ENCODE data around the gene HIGD2A.

Gene HIGD2A

DNA sequence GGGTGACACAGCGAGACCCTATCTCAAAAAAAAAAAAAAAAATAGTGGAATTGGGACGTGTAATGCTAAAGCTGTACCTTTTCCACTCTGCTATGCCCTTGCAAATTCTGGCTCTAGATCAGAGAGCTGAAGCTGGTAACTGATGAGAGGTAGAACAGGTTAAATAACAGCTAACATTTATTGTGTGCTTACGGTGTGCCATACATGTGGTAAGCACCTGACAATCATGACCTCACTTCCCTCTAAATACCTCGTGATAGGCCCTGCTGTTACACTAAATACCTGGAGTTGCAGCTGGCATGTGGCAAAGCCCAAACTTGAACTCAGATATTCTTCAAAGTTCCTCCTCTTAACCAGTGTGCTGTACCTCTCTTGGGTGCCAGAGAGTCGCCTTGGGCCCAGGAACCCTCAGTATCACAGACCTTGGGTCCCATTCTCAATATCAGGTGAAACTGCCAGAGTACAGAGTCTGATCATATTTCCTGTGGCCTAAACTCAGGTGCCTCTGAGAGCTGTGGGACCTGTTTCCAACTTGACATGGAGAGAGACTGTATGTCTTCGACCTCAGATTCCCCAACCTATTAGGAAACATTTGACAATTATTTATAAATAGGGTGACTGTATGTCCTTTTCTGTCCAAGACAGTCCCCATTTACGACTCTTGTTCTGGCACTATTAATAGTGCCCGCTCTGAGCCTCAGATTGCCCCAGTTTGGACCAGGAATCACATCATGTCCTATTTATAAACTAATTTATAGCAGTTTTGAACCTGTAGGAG, 18.4 kb upstream of the HIGD2A start:
- peak; percentile 2 for DNase-seq

DNA sequence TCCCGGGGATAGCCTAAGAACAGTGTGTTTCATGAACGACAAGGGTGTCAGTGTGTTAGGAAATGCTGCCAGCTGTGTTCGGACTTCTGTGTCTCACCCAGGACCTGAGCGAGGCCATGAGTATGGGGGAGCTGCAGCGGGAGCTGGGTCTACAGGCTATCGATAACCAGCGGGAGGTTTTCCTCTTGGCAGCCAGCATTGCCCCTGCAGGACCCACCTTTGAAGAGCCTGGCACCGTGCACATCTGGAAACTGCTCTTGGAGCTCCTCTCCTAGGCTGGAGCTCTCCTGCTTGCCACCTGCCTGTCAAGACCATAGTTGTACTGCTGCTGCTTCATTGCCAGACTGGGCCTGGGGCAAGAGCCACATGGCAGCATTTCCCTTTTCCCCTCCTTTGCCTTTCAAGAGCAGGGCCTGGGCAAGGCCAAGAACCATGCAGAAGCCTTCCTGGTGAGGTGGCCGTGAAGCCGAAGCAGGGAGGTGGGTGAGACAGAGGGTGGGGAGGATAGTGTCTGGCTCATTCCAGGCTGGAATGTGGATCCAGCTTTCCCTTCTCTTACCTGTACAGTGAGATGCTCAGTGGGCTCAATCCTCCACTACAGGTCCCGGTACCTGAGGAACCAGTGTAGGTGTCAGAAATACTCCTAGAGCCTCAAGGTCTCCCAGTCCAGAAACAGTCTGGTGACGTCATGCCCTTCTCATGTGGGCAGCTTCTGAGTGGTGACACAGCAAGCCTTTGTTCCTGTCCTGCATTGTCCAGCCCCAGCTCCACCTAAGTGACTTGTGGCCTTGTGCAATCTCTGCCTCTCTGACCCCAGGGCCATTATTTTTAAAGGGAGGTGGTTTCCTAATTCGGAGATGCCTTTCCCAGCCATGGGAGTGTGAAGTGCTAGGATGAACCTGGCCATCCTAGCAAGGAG, 16.7 kb upstream of the HIGD2A start:
- DNase-seq: peak; percentile 58

DNA sequence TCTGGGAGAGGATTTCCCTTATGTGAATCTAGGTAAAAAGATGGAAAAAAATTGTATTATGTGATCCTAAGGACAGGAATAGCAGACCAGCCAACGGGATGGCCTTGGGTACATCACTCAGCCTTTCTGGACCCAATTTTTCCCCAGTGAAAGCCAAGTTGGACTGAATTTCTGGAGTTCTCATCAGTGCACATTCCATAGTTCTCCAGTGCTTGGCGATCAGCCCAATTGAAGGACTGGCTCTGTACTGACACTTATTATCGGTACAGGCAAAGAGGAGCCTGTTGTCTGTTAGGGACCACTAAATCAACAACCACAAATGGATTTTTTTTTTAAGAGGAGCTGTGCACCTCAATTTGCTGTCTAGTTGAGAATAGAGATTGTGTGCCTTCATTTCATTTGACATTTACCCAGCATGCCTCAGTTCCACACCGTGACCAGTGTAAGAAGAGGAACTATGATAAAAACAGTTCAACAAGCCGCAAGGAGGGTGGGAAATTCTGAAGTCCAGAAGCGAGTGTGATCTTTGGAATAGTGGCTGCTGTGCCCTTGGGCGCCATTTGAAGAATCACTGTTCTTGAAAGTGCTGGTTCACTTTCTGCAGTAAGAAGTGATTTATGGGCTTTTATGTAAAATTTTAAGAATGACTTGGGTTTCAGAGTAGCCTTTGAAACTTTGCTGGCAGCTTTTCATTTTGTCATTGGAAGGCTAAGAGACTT, 15.3 kb upstream of the HIGD2A start:
- DNase-seq: peak; percentile 8

DNA sequence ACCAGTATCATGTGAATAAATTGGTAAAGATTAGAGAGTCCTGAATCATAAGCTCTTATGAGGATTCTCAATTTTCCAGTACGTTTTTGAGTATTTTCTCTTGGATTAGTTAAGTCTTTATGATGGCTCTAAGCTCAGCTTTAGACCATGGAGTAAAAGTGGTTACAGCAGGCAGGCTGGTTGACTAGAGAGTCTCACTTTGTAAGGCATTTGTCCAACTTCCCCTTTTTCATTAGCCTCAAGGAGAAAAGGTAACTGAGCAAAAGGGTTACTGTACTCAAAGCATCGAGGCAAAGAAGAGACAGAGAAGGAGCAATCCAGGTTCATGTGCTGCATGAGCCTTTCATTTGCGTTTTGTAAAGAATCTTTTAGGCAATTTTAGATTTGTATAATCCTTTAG, 8.7 kb upstream of the HIGD2A start:
- no peak for DNase-seq

DNA sequence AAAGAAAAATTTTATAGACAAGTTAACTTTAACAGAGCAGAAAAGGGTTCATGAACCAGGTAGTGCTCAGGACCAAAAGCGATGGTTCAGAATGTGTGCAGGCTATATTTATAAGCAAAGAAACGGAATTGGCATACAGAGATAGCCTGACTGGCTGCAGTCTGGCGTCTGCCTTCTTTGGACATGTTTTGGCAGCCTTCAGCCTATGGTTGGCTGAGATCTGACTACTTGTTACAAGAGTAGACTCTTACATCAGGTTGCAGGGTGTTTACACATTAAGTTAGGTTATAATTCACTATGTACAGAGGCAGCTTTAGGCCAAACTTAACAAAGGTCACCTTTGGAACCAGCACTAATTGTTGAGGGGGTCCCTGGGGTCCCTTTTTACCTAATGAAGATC, 7.1 kb upstream of the HIGD2A start:
- no peak for DNase-seq

DNA sequence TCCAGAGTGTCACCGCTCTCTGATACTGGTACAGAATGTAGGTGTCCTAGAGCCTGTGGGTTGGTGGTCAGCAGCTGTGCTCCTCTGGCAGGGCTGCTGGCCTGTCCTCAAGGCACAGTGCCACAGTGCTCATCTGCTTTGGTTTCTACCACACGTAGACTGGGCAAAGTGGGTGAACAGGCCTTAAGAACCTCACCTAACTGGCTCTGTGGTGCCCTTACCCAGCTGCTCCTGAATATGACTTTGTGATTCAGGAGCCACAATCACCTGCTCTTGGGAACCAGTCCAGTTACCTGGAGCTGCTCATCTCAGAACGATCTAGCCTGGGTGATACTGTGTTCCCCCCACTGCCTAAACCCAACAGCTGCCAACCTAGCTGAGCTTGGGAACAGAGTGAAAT, 6.6 kb upstream of the HIGD2A start:
- DNase-seq: no peak

DNA sequence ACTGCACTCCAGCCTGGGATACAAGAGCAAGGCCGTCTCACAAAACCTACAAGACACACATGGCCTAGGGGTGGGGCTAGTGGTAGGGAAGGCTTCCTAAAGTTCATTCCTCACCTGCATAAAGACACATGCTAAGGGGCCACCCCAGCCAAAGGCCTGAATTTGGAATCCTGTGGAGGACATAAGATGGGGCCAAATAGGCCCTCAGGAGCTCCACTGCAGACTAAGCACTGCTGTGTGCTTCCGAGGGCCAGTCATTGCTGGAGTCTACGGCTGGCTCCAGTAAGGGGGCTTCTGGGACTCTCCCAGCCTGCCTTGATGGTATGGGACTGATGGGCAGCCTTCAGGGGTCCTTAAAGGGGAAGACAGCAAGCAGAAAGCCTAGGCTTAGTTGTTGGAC, 5.8 kb upstream of the HIGD2A start:
- DNase-seq: no peak

DNA sequence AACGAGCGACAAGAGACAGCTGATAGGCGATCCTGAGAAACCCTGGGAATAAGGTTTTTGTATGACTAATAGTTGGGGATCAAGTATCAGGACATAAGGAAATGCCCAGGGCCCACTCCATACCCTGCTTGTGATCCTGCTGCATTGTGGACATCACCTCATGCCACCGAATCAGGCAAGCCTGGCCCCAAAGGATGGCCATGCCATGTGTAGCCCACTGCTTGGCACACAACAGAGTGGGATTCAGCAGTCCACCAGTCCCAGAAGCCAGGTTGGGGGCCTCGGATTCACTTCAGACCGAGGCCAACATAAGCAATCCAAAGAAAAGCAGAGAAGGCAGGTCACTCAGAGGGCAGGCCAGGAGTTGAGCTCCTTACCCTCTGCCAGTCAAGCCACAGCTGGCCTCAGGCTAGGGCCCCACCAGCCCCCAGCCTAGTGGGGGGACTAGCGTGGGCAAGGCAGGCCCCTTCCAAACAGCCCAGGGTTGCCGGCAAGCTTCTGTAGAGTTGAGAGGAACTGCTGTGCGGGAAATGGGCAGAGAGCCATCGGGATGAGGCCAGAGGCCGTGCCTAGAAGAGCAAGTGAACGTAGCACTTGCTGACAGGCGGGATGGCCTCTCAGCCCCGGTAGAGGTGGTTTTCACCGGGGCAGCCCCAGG, 5.2 kb upstream of the HIGD2A start:
- no peak for DNase-seq

DNA sequence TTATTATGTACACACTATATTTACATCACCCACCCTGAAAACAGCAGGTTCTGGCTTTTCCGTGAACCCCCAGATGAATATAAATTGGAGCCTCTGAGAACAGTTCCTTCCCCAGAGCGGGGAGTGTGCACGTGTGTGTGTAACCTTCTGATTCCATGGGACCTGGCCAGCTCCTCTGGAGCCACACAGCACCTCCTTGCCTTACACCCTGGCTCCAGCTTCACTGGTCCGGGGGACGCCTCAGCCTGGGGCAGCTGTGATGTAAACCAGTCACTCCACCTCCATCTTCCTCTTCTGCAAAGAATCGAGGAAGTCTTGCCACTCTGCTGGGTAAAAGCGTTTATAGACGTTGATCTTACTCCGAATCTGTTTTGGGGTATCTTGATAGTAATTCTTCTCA, 4.6 kb upstream of the HIGD2A start:
- DNase-seq: no peak

DNA sequence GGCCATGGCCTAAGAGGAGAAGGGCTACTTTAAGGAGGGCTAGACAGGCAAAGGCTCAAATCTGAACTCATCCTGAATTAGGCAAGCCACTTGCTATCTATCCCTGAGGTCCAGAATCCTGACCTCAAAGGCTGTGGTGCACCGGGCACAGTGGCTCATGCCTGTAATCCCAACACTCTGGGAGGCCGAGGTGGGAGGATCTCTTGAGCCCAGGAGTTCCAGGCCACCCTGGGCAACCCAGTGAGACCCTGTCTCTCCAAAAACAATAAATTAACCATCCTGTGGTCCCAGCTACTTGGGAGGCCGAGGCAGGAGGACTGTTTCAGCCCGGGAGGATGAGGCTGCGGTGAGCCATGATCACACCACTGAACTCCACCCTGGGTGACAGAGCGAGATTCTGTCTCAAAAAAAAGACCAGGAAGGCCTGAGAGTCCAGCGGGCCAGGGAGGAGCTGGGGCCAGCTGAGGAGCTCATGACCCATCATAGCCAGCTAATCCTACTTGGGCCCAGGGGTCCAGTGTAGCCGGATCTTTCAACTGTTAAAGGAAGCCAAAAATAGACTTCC, 4.1 kb upstream of the HIGD2A start:
- DNase-seq: no peak

DNA sequence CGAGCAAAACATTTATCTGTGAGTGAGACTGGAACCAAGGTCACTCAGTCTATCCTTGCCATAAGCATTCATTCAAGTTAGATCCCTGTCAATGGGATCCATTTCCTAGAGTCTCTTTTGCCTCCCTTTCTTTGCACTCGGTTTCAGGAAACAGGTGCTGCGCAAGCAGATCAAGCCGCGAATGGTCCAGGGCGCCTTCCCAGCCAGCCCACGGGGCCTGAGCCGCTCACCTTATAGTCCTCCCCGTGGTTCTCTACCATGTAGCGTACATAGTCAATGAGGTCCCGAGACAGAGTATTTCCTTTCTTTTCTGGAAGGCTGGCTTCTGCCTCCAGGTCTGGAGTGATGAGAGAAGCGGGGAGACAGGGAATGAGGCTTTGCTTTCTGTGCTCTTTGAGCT, 3.6 kb upstream of the HIGD2A start:
- no peak for DNase-seq

DNA sequence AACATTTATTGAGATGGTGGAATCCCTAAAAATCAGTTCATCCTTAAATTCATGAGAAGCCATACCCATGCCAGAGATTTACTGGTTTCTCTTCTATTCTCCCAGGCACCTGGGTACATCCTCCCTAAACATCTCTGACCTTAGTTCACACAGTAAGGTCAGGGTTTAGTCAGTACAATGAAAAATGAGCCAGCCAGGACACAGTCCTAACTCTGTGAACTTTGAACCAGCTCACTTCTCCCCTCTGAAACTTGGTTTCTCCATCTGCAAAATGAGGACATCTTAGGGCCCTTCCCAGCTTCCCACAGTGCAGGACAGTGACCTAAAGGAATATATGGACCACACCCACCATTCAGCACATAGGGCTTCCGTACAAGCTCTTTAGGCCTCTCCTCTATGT, 2.1 kb upstream of the HIGD2A start:
- no peak for DNase-seq

DNA sequence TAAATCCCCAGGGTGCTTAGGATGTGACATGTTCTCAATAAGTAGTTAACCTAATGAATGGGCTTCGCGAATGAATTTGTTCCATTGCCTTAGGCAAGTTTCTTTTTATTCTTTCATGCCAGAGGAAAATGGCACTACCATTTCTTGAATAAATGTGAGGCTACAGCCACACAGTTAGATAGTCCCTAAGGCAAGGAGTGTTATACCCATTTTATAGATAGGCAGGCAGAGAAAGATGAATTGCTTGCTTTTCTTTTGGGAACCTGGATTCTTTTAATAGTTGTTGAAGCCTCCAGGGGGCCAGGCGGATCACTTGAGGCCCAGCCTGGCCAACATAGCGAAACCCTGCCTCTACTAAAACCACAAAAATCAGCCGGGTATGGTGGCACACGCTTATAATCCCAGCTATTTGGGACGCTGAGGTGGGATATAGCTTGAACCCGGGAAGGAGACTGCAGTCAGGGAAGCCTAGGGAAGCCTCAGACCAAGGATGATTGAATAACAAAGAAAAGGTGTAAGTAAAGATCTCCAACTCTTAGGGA, 1.1 kb upstream of the HIGD2A start:
- DNase-seq: no peak

DNA sequence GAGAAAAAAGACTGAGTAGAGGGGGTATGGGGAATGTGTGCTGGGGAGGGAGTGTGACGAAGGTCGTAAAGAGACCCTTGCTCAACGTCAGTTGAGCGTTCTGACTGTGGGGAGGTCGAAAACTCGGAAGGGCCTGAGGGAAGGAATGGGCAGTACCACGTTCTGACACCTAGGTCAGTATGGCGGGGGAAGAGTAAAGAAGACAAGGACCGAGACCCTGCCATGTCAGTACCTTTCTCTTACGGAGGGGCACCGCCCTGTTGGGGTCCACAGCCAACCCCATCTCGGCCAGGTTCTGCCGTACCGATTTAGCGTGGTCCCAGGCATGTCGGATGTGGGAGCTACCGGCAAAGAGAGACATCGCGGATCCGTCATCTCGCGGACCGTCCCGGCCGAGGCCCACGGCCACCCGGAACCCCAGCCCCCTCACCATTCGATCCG, 528 bp upstream of the HIGD2A start:
- DNase-seq: no peak

DNA sequence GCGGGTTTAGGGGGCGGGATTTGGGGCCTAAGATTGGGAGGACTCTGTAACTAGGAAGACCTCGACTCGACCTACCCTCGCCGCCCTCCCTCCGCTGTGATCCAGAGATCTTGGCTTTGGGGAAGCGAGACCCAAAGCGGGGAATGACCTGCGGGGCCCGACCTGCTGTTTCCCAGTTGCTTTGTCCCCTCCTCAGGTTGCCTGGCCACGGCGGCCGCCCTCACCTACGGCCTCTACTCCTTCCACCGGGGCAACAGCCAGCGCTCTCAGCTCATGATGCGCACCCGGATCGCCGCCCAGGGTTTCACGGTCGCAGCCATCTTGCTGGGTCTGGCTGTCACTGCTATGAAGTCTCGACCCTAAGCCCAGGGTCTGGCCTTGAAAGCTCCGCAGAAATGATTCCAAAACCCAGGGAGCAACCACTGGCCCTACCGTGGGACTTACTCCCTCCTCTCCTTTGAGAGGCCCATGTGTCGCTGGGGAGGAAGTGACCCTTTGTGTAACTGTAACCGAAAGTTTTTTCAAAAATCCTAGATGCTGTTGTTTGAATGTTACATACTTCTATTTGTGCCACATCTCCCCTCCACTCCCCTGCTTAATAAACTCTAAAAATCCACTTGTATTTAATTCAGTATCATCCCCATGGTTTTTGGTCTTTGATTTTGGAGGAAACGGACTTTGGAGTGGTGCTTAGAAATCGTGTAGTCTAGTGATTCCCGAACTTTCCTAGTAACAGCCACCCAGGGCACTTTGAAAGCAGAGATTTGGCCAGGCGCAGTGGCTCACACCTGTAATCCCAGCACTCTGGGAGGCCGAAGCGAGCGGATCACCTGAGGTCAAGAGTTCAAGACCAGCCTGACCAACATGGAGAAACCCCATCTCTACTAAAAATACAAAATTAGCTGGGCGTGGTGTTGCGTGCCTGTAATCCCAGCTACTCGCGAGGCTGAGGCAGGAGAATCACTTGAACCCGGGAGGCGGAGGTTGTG, 878 bp downstream of the HIGD2A start:
- no peak for DNase-seq

DNA sequence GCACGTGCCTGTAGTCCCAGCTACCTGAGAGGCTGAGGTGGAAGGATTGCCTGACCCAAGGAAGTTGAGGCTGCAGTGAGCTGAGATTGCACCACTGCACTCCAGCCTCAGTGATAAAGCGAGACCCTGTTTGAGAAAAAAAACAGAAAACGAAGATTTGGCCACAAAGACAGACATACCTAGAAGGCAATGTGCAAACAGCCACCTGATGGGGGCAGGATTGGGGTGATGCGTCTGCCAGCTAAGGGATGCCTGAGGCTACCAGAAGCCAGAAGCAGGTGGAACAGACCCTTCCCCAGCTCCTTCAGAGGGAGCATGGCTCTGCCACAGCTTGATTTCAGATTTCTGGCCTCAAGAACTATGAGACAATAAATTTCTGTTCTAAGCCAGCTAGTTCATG, 2.9 kb downstream of the HIGD2A start:
- no peak for DNase-seq

DNA sequence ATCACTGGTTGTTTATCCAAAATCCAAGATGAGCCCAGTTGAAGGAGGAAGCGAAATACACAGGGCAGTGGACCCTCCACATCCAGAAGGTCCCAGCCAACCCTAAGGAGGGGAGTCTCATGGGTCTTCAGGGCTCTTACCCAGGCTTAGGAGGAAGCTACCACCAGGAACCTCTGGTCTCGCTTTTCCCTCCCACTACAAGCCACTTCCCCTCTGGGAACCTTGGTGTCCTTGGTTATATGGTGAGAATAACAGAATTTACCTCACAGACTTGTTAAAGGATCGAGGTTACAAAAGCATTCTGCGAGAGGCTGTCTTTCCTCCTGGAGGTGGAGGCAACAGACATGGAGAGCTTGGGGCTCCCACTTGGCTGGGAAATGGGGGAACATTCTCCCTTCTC, 3.4 kb downstream of the HIGD2A start:
- DNase-seq: no peak

DNA sequence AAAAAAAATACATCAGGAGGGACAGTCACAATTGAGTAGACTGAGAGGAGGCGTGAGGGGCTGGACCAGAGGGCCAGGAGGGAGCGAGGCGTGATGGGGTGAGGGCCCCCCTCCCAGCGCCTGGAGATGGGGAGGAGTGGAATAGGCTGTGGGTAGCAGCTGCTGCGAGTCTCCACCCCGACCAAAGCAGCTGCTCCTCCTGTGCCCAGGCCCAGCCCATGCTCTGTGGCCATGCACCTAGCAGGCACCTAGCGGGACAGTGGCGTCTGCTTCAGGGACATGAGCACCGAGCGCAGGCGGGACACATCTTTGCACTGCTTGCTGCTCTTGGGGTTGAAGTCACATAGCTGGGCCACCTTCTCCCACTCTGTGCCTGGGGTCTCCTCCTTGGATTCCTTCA, 4.0 kb downstream of the HIGD2A start:
- DNase-seq: no peak

DNA sequence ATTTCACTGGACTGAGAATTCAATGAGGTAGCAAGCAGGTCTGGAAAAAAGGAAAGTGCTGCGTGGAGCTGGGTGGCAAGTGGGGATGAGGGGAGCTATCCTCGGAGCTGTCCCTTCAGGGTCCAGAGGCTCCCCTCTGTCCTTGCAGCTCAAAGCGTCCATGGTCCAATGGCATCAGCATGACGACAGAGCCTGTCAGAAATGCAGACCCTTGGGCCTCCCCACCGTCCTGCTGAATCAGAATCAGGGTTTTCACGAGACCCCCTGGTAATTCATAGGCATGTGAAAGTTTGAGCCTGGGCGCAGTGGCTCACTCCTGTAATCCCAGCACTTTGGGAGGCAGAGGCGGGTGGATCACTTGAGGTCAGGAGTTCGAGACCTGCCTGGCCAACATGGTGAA, 5.5 kb downstream of the HIGD2A start:
- DNase-seq: no peak

DNA sequence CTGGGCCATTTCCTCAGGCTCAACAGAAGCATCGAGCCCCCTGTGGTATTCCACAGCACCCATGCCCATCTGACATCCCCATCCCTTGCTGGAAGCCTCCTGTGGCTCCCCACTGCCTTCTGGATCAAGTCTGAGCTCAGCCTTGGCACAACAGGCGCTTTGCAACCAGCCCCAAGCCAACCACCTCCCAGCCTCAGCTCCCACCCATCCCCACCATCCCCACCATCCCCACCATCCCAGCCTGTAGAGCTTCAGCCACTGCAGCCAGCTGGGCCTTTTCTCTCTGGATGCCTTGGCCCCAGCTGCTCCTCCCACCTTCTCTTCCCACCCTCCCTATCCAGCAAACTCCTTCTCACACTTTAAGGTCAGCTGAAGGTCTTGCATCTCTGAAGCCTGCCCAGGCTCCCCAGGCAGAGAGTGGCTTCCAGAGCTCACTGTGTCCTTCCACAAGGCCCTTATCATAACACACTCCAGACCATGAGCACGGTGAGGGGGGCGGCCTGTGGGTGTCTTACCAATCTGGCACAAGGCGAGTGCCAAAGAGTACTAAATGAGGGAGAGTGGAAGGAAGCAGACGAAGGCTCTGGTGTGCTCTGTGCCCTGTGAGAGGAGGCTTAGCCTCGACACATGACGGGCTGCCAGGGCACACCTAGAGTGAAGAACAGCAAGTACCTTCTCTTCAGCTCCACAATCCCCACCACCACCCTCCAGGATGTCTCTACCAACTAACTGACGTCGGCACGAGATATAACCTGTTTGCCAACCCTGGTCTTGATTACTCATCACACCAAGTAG, 6.5 kb downstream of the HIGD2A start:
- no peak for DNase-seq
